GM12891 (cell line): ENCODE results near the gene SDF4.

Experiments
- PAX5 ChIP-seq: IDR thresholded peaks from 2 replicates; pipeline ENCODE4 v1.6.1; 2011; ENCODE audit warnings: low read length, moderate library complexity, mild to moderate bottlenecking; ENCODE audit not compliant: insufficient read depth, severe bottlenecking
- POLR2A ChIP-seq: IDR thresholded peaks from 2 replicates; pipeline ENCODE4 v1.6.1; 2011; ENCODE audit warnings: low read depth, low read length, control low read depth
- POLR2AphosphoS5 ChIP-seq: IDR thresholded peaks from 2 replicates; pipeline ENCODE4 v1.6.1; 2011; ENCODE audit warnings: low read depth, low read length, control low read depth
- POU2F2 ChIP-seq: IDR thresholded peaks from 2 replicates; pipeline ENCODE4 v1.6.1; 2011; ENCODE audit warnings: low read depth, mild to moderate bottlenecking, control low read depth, low read length, moderate library complexity
- SPI1 ChIP-seq: IDR thresholded peaks from 2 replicates; pipeline ENCODE4 v1.6.1; 2011; ENCODE audit warnings: low read depth, low read length, control low read depth
- TAF1 ChIP-seq: IDR thresholded peaks from 2 replicates; pipeline ENCODE4 v1.6.1; 2011; ENCODE audit warnings: low read depth, low read length, control low read depth

DNA sequence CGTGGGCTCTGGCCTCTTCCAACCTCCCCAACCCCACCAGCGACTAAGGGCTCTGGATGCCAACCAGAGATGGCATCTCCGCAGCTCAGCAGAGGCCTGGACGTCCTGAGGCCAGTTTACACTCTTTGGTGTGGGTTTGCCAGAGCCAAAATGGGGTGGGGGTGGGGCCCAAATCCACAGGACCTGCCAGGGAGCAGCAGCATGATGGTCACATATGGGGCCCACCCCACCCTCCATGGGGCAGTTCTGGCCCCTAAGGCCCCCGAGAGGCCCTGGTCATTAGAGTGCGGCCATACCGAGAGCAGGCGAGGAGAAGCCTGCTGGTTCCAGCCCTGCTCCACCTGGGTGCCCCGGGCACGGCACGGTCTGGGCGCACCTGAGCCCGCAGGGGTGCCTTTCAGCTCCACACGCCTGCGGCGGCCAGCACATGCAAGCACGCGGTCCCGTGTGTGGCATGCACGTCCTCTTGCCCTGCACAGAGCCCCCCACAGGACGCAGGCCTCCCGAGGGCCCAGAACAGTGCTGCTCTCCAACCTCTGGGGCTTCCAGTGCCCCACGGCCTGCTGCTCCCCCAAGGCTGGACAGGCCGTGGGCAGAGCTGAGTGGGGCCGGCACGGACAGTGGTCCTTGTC is 9.9 kb upstream of the SDF4 start:
- TF ChIP-seq POLR2A = no peak
- no peak for TF ChIP-seq POLR2AphosphoS5
- TF ChIP-seq TAF1 = no peak
- no peak for TF ChIP-seq PAX5
- no peak for TF ChIP-seq POU2F2
- TF ChIP-seq SPI1 = no peak
